Measurements from ENCODE around the gene RFK.

DNA sequence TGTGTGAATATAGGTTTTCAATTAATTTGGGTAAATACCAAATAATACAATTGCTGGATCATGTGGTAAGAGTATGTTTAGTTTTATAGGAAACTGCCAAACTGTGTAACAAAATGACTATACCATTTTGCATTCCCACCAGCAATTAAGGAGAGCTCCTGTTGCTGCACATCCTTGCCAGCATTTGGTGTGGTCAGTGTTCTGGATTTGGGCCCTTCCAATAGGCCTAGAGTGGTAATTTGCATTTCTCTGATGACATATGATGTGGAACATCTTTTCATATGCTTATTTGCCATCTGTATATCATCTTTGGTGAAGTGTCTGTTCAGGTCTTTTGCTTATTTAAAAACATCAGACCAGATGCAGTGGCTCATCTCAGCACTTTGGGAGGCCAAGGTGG lies 11.6 kb upstream of the RFK start:
- TF ChIP-seq, protein P1, sequence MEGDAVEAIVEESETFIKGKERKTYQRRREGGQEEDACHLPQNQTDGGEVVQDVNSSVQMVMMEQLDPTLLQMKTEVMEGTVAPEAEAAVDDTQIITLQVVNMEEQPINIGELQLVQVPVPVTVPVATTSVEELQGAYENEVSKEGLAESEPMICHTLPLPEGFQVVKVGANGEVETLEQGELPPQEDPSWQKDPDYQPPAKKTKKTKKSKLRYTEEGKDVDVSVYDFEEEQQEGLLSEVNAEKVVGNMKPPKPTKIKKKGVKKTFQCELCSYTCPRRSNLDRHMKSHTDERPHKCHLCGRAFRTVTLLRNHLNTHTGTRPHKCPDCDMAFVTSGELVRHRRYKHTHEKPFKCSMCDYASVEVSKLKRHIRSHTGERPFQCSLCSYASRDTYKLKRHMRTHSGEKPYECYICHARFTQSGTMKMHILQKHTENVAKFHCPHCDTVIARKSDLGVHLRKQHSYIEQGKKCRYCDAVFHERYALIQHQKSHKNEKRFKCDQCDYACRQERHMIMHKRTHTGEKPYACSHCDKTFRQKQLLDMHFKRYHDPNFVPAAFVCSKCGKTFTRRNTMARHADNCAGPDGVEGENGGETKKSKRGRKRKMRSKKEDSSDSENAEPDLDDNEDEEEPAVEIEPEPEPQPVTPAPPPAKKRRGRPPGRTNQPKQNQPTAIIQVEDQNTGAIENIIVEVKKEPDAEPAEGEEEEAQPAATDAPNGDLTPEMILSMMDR (IDR thresholded peaks at IDR 0.05): no peak
- no peak for TF ChIP-seq POLR2A (IDR thresholded peaks at IDR 0.05)

Measured in thyroid gland (tissue), 4 donors.